SU-DHL-6 (cell line): Measurements from ENCODE around the gene ZNF148.

Experiments
- H2AFZ ChIP-seq: fragments of 200-600 bp; sonication (generic); 2 replicates; pipeline ENCODE4 v1.6.1; 2014; ENCODE audit warnings: low read depth, mild to moderate bottlenecking, moderate library complexity, mixed read lengths, antibody characterized with exemption, low read length; ENCODE audit not compliant: severe bottlenecking
- H3F3A ChIP-seq: fragments of 200-600 bp; shearing (Covaris generic); 2 replicates; pipeline ENCODE4 v1.6.0; 2016; ENCODE audit warnings: antibody characterized with exemption, mild to moderate bottlenecking; ENCODE audit not compliant: insufficient read depth
- H3K27ac ChIP-seq: fragments of 200-600 bp; sonication (generic); 2 replicates; pipeline ENCODE4 v1.5.1; 2016; ENCODE audit warnings: low read depth, mild to moderate bottlenecking, low read length, moderate library complexity, mixed read lengths
- H3K27me3 ChIP-seq: fragments of 200-600 bp; sonication (generic), shearing (Covaris generic); 2 replicates; pipeline ENCODE4 v1.6.0; 2014; ENCODE audit warnings: mild to moderate bottlenecking, low read length
- H3K36me3 ChIP-seq: fragments of 200-600 bp; sonication (generic); 2 replicates; pipeline ENCODE4 v1.6.1; 2014; ENCODE audit warnings: mild to moderate bottlenecking, low read length, mixed read lengths
- H3K4me2 ChIP-seq: fragments of 300-600, 200-600 bp; shearing (Covaris generic), sonication (generic); 2 replicates; pipeline ENCODE4 v1.6.0; 2014; ENCODE audit warnings: low read length, low read depth, mild to moderate bottlenecking; ENCODE audit not compliant: poor library complexity, severe bottlenecking
- H3K4me3 ChIP-seq: fragments of 200-600 bp; sonication (generic); 2 replicates; pipeline ENCODE4 v1.5.1; 2014; ENCODE audit warnings: antibody characterized with exemption, low read length, mild to moderate bottlenecking, mixed read lengths; ENCODE audit not compliant: insufficient read depth, poor library complexity, severe bottlenecking
- H3K79me2 ChIP-seq: fragments of 200-600 bp; sonication (generic); 2 replicates; pipeline ENCODE4 v1.6.1; 2014; ENCODE audit warnings: mild to moderate bottlenecking, low read length, moderate library complexity; ENCODE audit not compliant: insufficient read depth
- H3K9ac ChIP-seq: fragments of 200-600 bp; sonication (generic); 2 replicates; pipeline ENCODE4 v1.7.0; 2014; ENCODE audit warnings: mild to moderate bottlenecking, low read length
- H3K9me2 ChIP-seq: fragments of 200-600 bp; sonication (generic); replicated peaks from 2 replicates; pipeline ENCODE4 v1.6.1; 2014; ENCODE audit warnings: low read length; ENCODE audit not compliant: insufficient read depth
- H3K9me3 ChIP-seq: fragments of 200-600 bp; sonication (generic); 2 replicates; pipeline ENCODE4 v1.6.1; 2014; ENCODE audit warnings: low read length, mixed read lengths; ENCODE audit not compliant: insufficient read depth
- H4K20me1 ChIP-seq: fragments of 200-600 bp; sonication (generic); 2 replicates; pipeline ENCODE4 v1.6.1; 2014; ENCODE audit warnings: low read depth, mild to moderate bottlenecking, antibody characterized with exemption, low read length, moderate library complexity, mixed read lengths
- EZH2phosphoT487 ChIP-seq: fragments of 200-600 bp; sonication (generic), shearing (Covaris generic); conservative IDR thresholded peaks from 2 replicates; pipeline ENCODE4 v1.6.1; 2018; ENCODE audit warnings: mild to moderate bottlenecking, antibody characterized with exemption, low read length, moderate library complexity, mixed read lengths
- TF ChIP-seq, protein P1 (sequence below): fragments of 200-600 bp; sonication (generic); IDR thresholded peaks from one replicate; pipeline ENCODE4 v1.5.1; 2017; ENCODE audit warnings: antibody characterized with exemption, mild to moderate bottlenecking, low read length, moderate library complexity; ENCODE audit not compliant: insufficient read depth, poor library complexity, severe bottlenecking

ZNF148 gene

DNA sequence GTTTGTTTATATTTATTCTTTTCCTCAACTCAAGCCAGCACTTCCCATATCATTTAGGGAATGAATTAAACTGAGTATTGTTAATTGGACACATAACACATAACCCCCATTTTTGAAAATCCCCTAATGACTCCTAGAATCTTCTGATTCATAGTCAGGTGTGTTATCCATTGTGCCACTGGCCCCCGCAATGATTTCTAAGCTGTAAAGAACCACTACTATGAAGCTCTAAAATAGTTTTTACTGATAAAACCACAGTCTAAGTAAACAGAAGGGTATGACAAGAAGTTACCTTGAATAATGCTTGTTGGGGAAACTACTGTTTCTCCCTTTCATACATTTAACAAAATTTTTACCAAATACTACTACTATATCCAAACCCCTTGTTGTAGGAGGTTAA lies 140.3 kb downstream of the ZNF148 start:
- peaks cover 3% of the 10 kb centered on the region; the same call in 1 of the 2 replicates for H4K20me1 ChIP-seq
- H3K9me3 ChIP-seq: no peaks in the 10 kb centered on the region
- no peak overlapping the region for H3K4me2 ChIP-seq
- H3K9ac ChIP-seq: no peak overlapping the region
- no peaks in the 10 kb centered on the region for H3K9me2 ChIP-seq
- no peaks in the 10 kb centered on the region for H3F3A ChIP-seq
- H3K27ac ChIP-seq: no peak overlapping the region
- no peaks in the 10 kb centered on the region for H3K27me3 ChIP-seq
- H2AFZ ChIP-seq: no peak overlapping the region
- H3K79me2 ChIP-seq: no peaks in the 10 kb centered on the region
- no peak overlapping the region for H3K4me3 ChIP-seq
- TF ChIP-seq, protein P1, sequence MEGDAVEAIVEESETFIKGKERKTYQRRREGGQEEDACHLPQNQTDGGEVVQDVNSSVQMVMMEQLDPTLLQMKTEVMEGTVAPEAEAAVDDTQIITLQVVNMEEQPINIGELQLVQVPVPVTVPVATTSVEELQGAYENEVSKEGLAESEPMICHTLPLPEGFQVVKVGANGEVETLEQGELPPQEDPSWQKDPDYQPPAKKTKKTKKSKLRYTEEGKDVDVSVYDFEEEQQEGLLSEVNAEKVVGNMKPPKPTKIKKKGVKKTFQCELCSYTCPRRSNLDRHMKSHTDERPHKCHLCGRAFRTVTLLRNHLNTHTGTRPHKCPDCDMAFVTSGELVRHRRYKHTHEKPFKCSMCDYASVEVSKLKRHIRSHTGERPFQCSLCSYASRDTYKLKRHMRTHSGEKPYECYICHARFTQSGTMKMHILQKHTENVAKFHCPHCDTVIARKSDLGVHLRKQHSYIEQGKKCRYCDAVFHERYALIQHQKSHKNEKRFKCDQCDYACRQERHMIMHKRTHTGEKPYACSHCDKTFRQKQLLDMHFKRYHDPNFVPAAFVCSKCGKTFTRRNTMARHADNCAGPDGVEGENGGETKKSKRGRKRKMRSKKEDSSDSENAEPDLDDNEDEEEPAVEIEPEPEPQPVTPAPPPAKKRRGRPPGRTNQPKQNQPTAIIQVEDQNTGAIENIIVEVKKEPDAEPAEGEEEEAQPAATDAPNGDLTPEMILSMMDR: no peak
- no peak for TF ChIP-seq EZH2phosphoT487
- peaks cover 30% of the 10 kb centered on the region for H3K36me3 ChIP-seq

DNA sequence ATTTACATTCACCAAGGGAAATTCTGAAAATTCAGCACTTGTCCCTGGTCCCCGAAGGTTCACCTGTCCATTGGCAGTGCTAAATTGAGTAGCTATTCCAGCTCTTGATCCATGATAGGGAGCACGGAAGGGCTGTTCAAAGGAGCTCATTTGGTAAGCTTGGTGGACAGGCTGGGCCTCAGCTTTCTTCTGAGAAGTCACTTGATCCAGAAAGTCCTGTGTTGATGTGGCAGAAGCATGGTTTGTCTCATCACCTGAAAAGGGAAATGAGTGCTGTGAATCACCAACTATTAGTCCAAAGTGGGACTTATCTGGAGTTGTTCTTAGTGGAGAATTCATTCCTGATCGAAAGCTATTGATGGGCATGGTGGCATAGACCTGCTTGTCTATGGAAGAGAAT lies 142.7 kb downstream of the ZNF148 start:
- Histone ChIP-seq H3K4me2 (no peak overlapping the region), H3K9me3 (no peaks in the 10 kb centered on the region), H3K9ac (no peak overlapping the region), H2AFZ (no peak overlapping the region), H3K36me3 (peaks cover 31% of the 10 kb centered on the region), H4K20me1 (peaks cover 6% of the 10 kb centered on the region; the same call in 1 of the 2 replicates), H3F3A (no peaks in the 10 kb centered on the region), H3K9me2 (no peaks in the 10 kb centered on the region), H3K27me3 (no peaks in the 10 kb centered on the region), H3K27ac (no peak overlapping the region), H3K4me3 (no peak overlapping the region), H3K79me2 (no peaks in the 10 kb centered on the region)
- no peak for TF ChIP-seq EZH2phosphoT487
- TF ChIP-seq, protein P1: no peak

DNA sequence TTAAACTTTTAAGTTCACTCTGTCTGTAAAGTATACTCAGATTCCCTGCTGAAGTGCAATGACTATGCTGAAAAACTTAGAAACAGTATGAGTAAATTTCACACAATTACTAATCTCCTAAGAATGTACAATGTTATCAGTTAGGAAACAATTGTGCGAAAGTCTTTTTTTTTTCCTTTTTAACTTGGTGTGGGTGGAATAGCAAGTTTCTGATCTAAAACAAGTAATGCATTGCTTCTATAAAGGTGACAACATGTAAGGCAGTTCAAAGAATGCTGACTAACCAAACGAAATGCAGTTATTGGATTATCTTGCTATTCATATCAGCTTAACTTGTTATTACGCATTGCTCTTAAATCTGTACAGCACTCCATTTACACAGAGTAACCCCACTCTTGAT lies 143.2 kb downstream of the ZNF148 start:
- H3K9me2 ChIP-seq: no peaks in the 10 kb centered on the region
- H3K9ac ChIP-seq: no peak overlapping the region
- H3K79me2 ChIP-seq: no peaks in the 10 kb centered on the region
- H4K20me1 ChIP-seq: peaks cover 7% of the 10 kb centered on the region; the same call in 1 of the 2 replicates
- no peak overlapping the region for H2AFZ ChIP-seq
- no peak overlapping the region for H3K27ac ChIP-seq
- H3F3A ChIP-seq: no peaks in the 10 kb centered on the region
- peaks cover 33% of the 10 kb centered on the region for H3K36me3 ChIP-seq
- H3K27me3 ChIP-seq: no peaks in the 10 kb centered on the region
- H3K4me2 ChIP-seq: no peak overlapping the region
- H3K4me3 ChIP-seq: no peak overlapping the region
- H3K9me3 ChIP-seq: no peaks in the 10 kb centered on the region
- TF ChIP-seq, protein P1: no peak
- TF ChIP-seq EZH2phosphoT487: no peak
